RWPE2 (cell line): ENCODE measurements around the gene LRRN4CL.
A peak's percentile ranks its signal among the peaks of the same experiment; 100 is the strongest.
"Not testable (repeated sequence)": the region's sequence is repeated elsewhere in the genome, so short reads cannot be mapped to it uniquely, and the experiment has no call there.

Experiments
- ATAC-seq: fragments of 200-7000 bp; cut with Tn5 transposase; 3 replicates; pipeline ENCODE4 v1.9.1; 2021; ENCODE audit warnings: low read depth
- DNase-seq: peaks from one replicate; pipeline ENCODE4 v3.0.0-alpha.2; 2020; ENCODE audit warnings: low spot score
- H3K27ac ChIP-seq: fragments of 450-650 bp; 2 replicates; pipeline ENCODE4 v1.5.1; 2017; ENCODE audit warnings: mild to moderate bottlenecking; ENCODE audit not compliant: poor library complexity, severe bottlenecking
- H3K27me3 ChIP-seq: fragments of 250-450 bp; sonication (Bioruptor Pico); 2 replicates; pipeline ENCODE4 v1.5.1; 2021; ENCODE audit warnings: mild to moderate bottlenecking, moderate library complexity; ENCODE audit not compliant: insufficient read depth, poor library complexity, severe bottlenecking
- H3K36me3 ChIP-seq: fragments of 250-450 bp; sonication (Bioruptor Pico); 2 replicates; pipeline ENCODE4 v1.5.1; 2020; ENCODE audit warnings: low read depth, mild to moderate bottlenecking, moderate library complexity
- H3K4me1 ChIP-seq: fragments of 250-450 bp; sonication (Bioruptor Pico); 2 replicates; pipeline ENCODE4 v1.5.1; 2021; ENCODE audit warnings: mild to moderate bottlenecking, moderate library complexity; ENCODE audit not compliant: insufficient read depth, poor library complexity, severe bottlenecking
- H3K4me3 ChIP-seq: fragments of 250-450 bp; sonication (Bioruptor Pico); 2 replicates; pipeline ENCODE4 v1.5.1; 2021; ENCODE audit warnings: mild to moderate bottlenecking, moderate library complexity; ENCODE audit not compliant: severe bottlenecking
- H3K9me3 ChIP-seq: fragments of 250-450 bp; sonication (Bioruptor Pico); 2 replicates; pipeline ENCODE4 v1.5.1; 2021; ENCODE audit warnings: mild to moderate bottlenecking, moderate library complexity; ENCODE audit not compliant: severe bottlenecking
- TF ChIP-seq, protein P1 (sequence below): fragments of 450-650 bp; IDR thresholded peaks from one replicate; pipeline ENCODE4 v1.5.1; 2017; ENCODE audit warnings: mild to moderate bottlenecking, moderate library complexity; ENCODE audit not compliant: poor library complexity, severe bottlenecking

LRRN4CL gene

DNA sequence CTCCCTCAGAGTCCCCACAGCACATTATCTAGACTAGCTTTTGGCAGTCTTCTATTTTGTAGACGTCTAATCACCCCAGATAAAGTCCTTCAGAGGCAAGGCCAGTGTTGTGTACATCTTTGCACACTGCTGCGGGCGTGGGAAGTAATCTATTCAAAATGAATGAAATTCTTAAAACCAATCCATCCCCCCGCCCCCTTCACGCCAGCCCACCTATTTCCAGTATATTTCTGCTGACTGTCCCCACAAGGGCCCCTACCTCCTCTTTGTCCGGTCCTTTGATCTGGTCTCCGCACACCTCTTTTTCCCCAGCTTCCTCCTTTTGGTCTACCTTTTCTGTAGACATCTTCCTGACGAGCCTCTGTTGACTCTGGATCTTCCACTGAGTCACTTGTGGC, 17.5 kb upstream of the LRRN4CL start:
- no peak for DNase-seq
- H3K27ac ChIP-seq = peak overlapping the region; percentile 44

GRCh38 chr11:62705880-62706849, 16.8 kb upstream of the LRRN4CL start:
- Histone ChIP-seq H3K4me1 (peaks cover 2% of the 10 kb centered on the region), H3K27me3 (no peaks in the 10 kb centered on the region), H3K36me3 (peaks cover 20% of the 10 kb centered on the region), H3K4me3 (peak overlapping the region; percentile 63), H3K9me3 (no peaks in the 10 kb centered on the region), H3K27ac (peak overlapping the region; percentile 44)
- peak; percentile 71 for ATAC-seq
- DNase-seq = peak; percentile 93
- TF ChIP-seq, protein P1, sequence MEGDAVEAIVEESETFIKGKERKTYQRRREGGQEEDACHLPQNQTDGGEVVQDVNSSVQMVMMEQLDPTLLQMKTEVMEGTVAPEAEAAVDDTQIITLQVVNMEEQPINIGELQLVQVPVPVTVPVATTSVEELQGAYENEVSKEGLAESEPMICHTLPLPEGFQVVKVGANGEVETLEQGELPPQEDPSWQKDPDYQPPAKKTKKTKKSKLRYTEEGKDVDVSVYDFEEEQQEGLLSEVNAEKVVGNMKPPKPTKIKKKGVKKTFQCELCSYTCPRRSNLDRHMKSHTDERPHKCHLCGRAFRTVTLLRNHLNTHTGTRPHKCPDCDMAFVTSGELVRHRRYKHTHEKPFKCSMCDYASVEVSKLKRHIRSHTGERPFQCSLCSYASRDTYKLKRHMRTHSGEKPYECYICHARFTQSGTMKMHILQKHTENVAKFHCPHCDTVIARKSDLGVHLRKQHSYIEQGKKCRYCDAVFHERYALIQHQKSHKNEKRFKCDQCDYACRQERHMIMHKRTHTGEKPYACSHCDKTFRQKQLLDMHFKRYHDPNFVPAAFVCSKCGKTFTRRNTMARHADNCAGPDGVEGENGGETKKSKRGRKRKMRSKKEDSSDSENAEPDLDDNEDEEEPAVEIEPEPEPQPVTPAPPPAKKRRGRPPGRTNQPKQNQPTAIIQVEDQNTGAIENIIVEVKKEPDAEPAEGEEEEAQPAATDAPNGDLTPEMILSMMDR = no peak

More for the DNA sequence above, 17.5 kb upstream of the LRRN4CL start:
- peaks cover 23% of the 10 kb centered on the region for H3K36me3 ChIP-seq
- H3K9me3 ChIP-seq = no peaks in the 10 kb centered on the region
- TF ChIP-seq, protein P1 = no peak
- no peak for ATAC-seq
- H3K4me1 ChIP-seq = peaks cover 2% of the 10 kb centered on the region
- H3K27me3 ChIP-seq = no peaks in the 10 kb centered on the region
- no peak overlapping the region for H3K4me3 ChIP-seq

DNA sequence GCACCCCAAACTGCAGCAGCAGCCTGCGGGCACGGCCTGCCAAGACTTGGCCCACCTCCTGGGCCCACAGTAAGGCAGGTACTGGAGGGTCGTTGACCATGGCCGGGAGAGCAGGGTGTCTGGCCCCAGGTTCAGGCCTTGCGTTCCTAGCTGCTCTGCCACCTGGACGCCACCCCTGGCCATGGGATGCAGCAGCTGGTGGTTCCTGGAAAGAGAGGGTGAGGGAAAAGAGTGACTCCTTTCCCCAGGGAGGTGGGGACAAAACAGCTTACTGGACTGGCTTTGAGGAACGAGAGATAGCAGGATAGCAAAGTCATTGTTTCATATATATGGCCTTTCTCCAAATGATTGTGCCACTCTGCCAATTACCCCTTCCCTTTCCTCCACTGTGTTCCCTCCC, 16.1 kb upstream of the LRRN4CL start:
- Histone ChIP-seq H3K36me3 (peaks cover 16% of the 10 kb centered on the region), H3K27ac (peak overlapping the region; percentile 44), H3K27me3 (no peaks in the 10 kb centered on the region), H3K4me3 (peak overlapping the region; percentile 63), H3K9me3 (no peaks in the 10 kb centered on the region), H3K4me1 (peaks cover 2% of the 10 kb centered on the region)
- ATAC-seq = no peak
- TF ChIP-seq, protein P1 = no peak
- no peak for DNase-seq

DNA sequence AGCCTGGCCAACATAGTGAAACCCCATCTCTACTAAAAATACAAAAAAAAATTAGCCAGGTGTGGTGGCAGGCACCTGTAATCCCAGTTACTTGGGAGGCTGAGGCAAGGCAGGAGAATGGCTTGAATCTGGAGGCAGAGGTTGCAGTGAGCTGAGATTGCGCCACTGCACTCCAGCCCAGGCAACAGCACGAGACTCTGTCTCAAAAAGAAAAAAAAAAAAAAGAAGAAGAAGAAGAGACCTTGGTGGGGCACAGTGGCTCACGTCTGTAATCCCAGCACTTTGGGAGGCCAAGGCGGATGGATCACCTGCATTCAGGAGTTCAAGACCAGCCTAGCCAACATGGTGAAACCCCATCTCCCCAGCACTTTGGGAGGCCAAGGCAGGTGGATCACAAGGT, 14.6 kb upstream of the LRRN4CL start:
- not testable (repeated sequence) for H3K4me3 ChIP-seq, DNase-seq, ATAC-seq, H3K9me3 ChIP-seq, H3K27ac ChIP-seq, H3K4me1 ChIP-seq, H3K27me3 ChIP-seq
- peaks cover 15% of the 10 kb centered on the region for H3K36me3 ChIP-seq

- peaks cover 15% of the 10 kb centered on the region for H3K36me3 ChIP-seq
- no peaks in the 10 kb centered on the region for H3K9me3 ChIP-seq
- H3K4me1 ChIP-seq = peaks cover 2% of the 10 kb centered on the region
- H3K27ac ChIP-seq = no peak overlapping the region
- H3K4me3 ChIP-seq = no peak overlapping the region
- H3K27me3 ChIP-seq = no peaks in the 10 kb centered on the region
- no peak for DNase-seq
- TF ChIP-seq, protein P1 = no peak
- ATAC-seq = no peak
These were observed 12.9 kb upstream of the LRRN4CL start for GRCh38 chr11:62702246-62702645.
